GM19193 (cell line): ENCODE data around the gene MRPL2.
A peak's percentile ranks its signal among the peaks of the same experiment; 100 is the strongest.

Experiments used
- POLR2A ChIP-seq: IDR thresholded peaks from 4 replicates; pipeline ENCODE4 v1.6.1; 2011; ENCODE audit not compliant: insufficient read depth, insufficient read length; ENCODE audit errors: extremely low read depth

The MRPL2 gene

DNA sequence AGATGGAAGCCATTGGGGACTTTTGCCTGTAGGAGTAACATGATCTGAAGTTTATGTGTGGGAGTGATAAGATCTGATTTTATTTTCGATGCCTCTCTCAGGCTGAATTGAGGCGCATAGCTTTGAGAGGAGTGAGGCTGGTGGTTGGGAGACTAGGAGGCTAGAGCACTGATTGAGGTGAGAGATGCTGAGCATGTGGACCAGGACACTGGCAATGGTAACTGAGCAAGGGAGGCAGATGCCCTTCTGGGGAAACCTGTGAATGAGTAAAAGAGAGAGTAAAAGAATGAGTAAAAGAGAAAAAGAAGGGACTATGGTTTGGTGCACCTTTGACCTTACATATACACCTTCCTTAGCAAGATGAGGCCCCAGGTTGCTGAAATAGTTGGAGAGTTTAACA lies 34.8 kb downstream of the MRPL2 start:
- no peak for TF ChIP-seq POLR2A

DNA sequence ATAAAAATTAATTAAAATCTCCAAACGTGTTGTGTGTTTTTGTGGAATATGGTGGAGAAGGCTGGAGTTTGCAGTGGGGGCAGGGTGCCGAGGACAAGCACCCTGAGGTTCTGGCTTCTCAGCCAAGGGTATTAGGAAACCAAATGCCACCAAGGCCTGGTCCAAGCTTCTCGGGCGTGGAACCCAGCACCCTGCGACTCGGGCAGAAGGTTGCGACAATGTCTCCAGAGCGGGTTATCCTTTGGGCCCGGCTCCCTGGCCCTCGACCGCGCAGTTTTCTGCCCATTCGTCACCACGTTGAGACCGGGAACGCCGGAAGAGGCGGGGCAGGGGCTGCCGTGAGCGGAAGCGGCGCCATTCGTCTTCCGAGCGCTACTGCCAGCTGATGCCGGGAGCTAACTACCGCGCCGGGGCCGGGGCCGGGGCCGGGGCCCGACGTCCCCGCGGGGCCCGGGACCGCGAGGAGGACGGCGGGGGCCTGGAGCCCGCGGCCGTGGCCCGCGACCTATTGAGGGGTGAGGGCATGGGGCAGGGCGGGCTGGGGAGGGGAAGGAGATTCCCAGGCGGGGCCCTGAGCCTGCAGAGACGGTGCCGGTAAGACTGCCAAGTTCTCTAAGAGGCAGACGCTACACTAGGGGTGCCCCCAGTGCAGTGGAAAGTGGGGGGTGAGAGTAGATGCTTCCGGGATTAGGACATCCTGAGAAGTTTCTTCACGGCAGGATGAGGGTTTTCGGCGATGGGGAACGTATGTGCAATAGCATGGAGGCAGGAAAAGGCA lies 37.8 kb downstream of the MRPL2 start, which contains the start of gene RRP36:
Gene RRP36, plus strand, starts transcription at position 354 of the 778 bp plus-strand sequence. Its CDS starts 32 bp downstream, at position 386.
- peak; percentile 78 for TF ChIP-seq POLR2A

GRCh38 chr6:43020847-43021246 lies 38.4 kb downstream of the MRPL2 start:
- no peak for TF ChIP-seq POLR2A

- no peak for TF ChIP-seq POLR2A
Measured at GRCh38 chr6:43020052-43020705, 39.1 kb downstream of the MRPL2 start.

GRCh38 chr6:43019152-43019551 lies 40.1 kb downstream of the MRPL2 start:
- no peak for TF ChIP-seq POLR2A

DNA sequence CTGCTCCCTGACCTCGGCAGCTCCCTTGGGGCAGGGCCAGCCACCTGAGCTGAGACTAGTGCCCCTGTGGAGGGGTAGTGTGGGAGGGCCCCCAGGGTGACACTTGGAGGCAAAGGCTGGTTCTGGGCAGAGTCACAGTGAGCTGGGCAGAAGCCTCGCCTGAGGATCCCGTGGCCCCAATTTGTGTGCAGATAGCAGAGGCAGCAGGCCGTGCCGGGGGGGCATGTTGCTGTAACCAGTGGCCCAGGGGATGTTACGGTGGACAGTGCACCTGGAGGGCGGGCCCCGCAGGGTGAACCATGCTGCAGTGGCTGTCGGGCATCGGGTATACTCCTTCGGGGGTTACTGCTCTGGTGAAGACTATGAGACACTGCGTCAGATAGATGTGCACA lies 42.3 kb downstream of the MRPL2 start:
- TF ChIP-seq POLR2A = no peak

DNA sequence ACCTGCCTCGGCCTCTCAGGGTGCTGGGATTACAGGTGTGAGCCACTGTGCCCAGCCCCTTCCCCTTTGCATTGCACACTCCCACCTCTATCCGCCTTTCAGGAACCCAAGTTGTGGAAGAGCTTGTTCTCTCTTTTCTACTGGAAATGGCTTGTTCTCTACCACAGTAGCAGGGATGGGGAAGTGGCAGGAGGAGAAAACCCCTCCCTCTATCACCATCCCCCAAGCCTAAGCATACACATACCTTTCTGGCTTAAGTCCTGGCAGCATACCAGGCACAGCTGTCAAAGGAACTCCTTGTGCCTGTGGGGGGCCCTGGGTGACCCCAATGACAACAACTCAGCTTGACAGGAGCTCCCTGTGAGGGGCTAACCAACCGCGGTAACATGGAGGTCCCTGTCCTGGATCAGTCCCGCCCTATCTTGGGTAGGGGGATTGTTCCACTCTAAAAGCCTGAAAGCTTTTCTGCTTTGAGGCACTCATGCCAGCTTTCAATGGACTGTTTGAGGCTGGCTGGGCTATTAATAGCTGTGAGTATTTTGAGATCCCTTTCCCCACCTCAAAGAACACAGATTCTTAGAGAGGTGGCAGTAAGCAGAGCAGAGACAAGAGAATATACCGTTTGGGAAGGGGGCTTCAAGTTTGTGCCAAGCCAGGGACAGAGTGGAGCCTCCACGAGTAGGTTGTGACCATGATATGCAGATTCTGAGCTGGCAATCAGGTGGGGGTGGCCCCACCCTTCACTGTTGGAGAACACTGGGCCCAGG lies 42.9 kb downstream of the MRPL2 start:
- no peak for TF ChIP-seq POLR2A

- no peak for TF ChIP-seq POLR2A
Measured at GRCh38 chr6:43014434-43014909, 44.8 kb downstream of the MRPL2 start.

DNA sequence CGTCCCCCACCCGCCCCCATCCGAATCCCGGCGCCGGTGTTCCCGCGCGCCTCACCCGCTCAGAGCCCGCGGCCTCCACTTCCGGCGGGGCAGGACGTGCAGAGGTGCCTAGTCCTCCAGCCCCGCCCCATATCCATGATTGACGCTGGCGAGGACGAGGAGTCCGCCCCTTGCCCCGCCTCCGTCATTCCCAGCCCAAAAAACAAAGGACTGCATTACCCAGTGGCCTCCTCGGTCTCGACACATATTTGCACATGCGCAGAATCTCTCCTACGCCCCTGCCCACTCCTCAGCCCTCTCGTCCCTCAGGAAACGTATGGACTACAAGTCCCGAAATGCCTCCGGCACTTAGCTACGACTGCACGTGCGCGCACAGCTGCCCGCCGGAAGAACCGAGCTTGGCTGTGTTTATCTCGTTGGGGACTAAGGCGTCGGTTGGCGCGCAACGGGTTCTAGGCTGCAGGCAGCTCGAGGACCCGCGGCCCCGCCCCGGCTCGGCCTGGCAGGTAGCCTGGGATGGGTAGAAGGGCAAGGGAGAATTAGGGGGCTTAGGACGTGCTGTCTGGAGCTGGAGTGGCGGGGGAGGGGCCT lies 45.3 kb downstream of the MRPL2 start, which contains the start of the genes KLHDC3 and MEA1:
Gene KLHDC3, plus strand, starts transcription at position 407 of the 591 bp plus-strand sequence. CDS start 2,944 bp downstream, outside the sequence.
Gene MEA1, minus strand, starts transcription at position 104 of the 591 bp plus-strand sequence. CDS start 133 bp downstream, outside the sequence.
- TF ChIP-seq POLR2A = peak; percentile 51

DNA sequence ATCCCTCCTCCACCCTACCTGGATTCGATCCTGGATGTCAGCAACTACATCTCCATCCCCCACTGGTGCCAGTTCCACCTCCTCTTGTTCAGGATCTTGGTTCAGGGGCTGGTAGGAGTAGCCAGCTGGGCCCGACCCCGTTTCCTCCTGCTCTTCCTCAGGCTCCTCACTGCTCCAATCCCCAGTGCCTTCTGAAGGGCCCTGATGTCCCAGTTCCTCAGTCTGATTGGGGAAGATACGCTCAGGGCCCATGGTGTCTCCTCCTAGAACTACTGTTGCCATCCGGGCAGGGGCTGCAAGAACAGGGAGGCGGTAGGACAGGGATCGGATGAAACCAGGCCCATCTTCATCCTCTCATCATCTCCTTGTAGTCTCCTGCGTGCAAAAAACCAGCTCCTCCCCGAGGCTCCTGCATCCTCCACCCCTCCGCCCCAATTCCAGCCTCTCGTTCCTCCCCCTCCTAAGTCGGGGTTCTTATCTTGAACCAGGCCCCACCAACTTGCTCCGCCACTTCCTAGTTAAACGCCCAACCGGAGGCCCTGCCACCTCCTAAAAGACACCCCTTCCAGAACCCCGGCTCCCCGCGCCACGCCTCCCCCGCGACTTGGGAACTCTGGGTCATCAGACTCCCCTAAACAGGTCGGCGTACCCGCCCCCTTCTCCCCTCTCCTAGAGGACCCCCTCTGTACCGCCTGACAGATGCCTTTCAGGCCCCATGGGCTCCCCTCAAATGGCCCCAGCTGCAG lies 46.0 kb downstream of the MRPL2 start:
- no peak for TF ChIP-seq POLR2A

DNA sequence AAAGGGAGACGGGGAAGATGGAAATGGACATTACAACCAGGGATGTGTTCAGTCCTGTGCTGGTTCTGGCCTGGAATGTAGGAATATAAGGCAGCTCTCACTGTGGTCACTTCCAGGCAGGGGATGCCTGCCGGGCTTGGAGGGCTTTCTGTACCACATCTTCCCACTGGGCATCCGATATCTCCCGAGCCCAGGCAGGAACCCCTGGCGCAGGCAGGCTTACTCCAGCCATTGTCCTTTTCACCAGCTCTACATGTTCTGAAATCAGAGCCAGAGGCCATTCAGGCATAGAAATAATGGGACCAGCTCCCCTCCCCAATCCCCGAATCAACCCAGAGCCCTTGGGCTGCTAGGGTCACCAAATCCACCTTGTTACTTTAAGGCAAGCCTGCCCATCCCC lies 46.9 kb downstream of the MRPL2 start:
- no peak for TF ChIP-seq POLR2A

- no peak for TF ChIP-seq POLR2A
Measured at GRCh38 chr6:43011207-43011606, 48.0 kb downstream of the MRPL2 start.

DNA sequence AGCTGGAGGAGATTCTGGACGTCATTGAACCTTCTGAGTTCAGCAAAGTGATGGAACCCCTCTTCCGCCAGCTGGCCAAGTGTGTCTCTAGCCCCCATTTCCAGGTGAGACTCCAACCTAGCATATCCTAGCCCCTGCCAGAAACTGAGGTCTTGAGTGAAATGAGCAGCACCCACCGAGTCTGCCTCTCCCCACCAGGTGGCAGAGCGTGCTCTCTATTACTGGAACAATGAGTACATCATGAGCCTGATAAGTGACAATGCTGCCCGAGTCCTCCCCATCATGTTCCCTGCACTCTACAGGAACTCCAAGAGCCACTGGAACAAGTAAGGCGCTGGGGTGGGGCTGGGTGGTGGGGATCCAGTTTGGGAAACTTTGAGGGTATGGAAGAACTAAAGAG lies 50.1 kb downstream of the MRPL2 start:
- TF ChIP-seq POLR2A = no peak

GRCh38 chr6:43007126-43007525 lies 52.1 kb downstream of the MRPL2 start:
- no peak for TF ChIP-seq POLR2A

- no peak for TF ChIP-seq POLR2A
Measured at GRCh38 chr6:43006251-43006650, 53.0 kb downstream of the MRPL2 start.

DNA sequence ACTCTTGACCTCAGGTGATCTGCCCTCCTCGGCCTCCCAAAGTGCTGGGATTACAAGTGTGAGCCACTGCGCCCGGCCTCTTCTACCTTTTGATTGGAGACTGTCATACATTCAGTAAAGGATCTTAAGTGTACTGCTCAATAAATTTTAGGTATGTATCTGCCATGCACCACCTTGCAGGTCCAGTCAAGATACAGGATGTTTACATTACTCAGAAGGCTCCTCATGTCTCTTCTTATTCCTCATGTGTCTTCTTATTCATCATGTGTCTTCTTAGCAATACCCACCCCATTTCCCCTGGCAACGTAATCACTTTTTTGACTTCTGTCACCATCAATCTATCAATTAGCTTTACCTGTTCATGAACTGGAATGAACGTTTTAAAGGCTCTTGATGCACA lies 53.4 kb downstream of the MRPL2 start:
- no peak for TF ChIP-seq POLR2A
